Body of pancreas (tissue), 4 donors: ENCODE data around the gene TSSK2. TPM values are rescaled to one million over a fixed set of nuclear protein-coding genes. Genes with fewer than 3 reads are reported as not detected.

Experiments
- ATAC-seq: fragments of 150-250 bp; one replicate; pipeline ENCODE4 v1.9.1; 2016
- DNase-seq, 4 donors: peaks; one replicate each; pipeline ENCODE4 v3.0.0-alpha.2; 2019
- H3K27ac ChIP-seq, 4 donors: fragments of 200-600 bp; sonication (generic); 1 replicate in 3 of 4; 2 replicates in 1 of 4; pipeline versions ENCODE4 v1.5.1 to v1.6.1; 2016 to 2019; ENCODE audit warnings: mild to moderate bottlenecking in 1 of 4, mixed read lengths in 1 of 4, moderate library complexity in 1 of 4
- H3K27me3 ChIP-seq, 2 donors: fragments of 200-600 bp; sonication (generic); one replicate each; pipeline ENCODE4 v1.6.0; 2016; ENCODE audit warnings: mild to moderate bottlenecking in 1 of 2
- H3K36me3 ChIP-seq, 2 donors: fragments of 200-600 bp; sonication (generic); replicated peaks in 1 of 2; 2 replicates each; pipeline ENCODE4 v1.5.1; 2016; ENCODE audit warnings: low read depth in 2 of 2; ENCODE audit not compliant: insufficient read depth in 1 of 2
- H3K4me1 ChIP-seq: fragments of 200-600 bp; sonication (generic); one replicate; pipeline ENCODE4 v1.6.0; 2016
- H3K4me3 ChIP-seq, 2 donors: fragments of 200-600 bp; sonication (generic); 1 replicate in 1 of 2; 2 replicates in 1 of 2; pipeline ENCODE4 v1.5.1; 2016 to 2019
- H3K9me3 ChIP-seq, 3 donors: fragments of 200-600 bp; sonication (generic); 1 replicate in 2 of 3; 2 replicates in 1 of 3; pipeline ENCODE4 v1.5.1; 2016
- POLR2A ChIP-seq, 3 donors: fragments of 450-650 bp; IDR thresholded peaks; one replicate each; pipeline ENCODE4 v1.6.1; 2016; ENCODE audit warnings: antibody characterized with exemption in 3 of 3, mild to moderate bottlenecking in 2 of 3
- WGBS, 2 donors: methylation state at CpG; one replicate each; pipeline ENCODE4 v1.1.5; 2017; 5-methylcytosine and 5-hydroxymethylcytosine counted together
- intact Hi-C: fragments of 100-400 bp; cut with DNase I; formaldehyde crosslinking; loops from one replicate; pipeline ENCODE4 v1.15.1; 2023
- total RNA-seq, 2 donors: library from RNA; depleted of rRNA; stranded (reverse); fragments of >200 nt; gene quantifications; one replicate each; pipeline ENCODE4 v1.1.0, GENCODE V29; 2016
- TF ChIP-seq, protein P1 (sequence below), 7 experiments: fragments of 450-650 bp in 4 of 7; fragments of 200-600 bp in 3 of 7; sonication (generic) in 3 of 7; IDR thresholded peaks; one replicate each; pipeline ENCODE4 v1.5.1; 2016 to 2019; ENCODE audit warnings: antibody characterized with exemption in 7 of 7

Gene TSSK2
- total RNA-seq, 2 donors from 2014 or later, result 0.33 TPM; not detected in 1

- H3K27ac ChIP-seq, result no peak overlapping the region
- ATAC-seq, result no peak
- no peaks in the 10 kb centered on the region for H3K27me3 ChIP-seq
- no peaks in the 10 kb centered on the region for H3K36me3 ChIP-seq
- TF ChIP-seq, protein P1, sequence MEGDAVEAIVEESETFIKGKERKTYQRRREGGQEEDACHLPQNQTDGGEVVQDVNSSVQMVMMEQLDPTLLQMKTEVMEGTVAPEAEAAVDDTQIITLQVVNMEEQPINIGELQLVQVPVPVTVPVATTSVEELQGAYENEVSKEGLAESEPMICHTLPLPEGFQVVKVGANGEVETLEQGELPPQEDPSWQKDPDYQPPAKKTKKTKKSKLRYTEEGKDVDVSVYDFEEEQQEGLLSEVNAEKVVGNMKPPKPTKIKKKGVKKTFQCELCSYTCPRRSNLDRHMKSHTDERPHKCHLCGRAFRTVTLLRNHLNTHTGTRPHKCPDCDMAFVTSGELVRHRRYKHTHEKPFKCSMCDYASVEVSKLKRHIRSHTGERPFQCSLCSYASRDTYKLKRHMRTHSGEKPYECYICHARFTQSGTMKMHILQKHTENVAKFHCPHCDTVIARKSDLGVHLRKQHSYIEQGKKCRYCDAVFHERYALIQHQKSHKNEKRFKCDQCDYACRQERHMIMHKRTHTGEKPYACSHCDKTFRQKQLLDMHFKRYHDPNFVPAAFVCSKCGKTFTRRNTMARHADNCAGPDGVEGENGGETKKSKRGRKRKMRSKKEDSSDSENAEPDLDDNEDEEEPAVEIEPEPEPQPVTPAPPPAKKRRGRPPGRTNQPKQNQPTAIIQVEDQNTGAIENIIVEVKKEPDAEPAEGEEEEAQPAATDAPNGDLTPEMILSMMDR (IDR thresholded peaks at IDR 0.05), result no peak
- TF ChIP-seq POLR2A (IDR thresholded peaks at IDR 0.05), result no peak
- 81% methylated on average over 18 to 21 of the region's 21 CpGs for WGBS, 2 donors
- intact Hi-C loops, result loop anchor here (5.0 kb wide), 1 partner anchor 52 kb away; the partner anchor contains the start of gene SLC25A1
- H3K4me1 ChIP-seq, result peaks cover 22% of the 10 kb centered on the region
- DNase-seq, result no peak
- H3K4me3 ChIP-seq, result no peak overlapping the region
- H3K9me3 ChIP-seq, result no peaks in the 10 kb centered on the region
These were observed 5.4 kb upstream of the TSSK2 start for GRCh38 chr22:19125474-19126308.

DNA sequence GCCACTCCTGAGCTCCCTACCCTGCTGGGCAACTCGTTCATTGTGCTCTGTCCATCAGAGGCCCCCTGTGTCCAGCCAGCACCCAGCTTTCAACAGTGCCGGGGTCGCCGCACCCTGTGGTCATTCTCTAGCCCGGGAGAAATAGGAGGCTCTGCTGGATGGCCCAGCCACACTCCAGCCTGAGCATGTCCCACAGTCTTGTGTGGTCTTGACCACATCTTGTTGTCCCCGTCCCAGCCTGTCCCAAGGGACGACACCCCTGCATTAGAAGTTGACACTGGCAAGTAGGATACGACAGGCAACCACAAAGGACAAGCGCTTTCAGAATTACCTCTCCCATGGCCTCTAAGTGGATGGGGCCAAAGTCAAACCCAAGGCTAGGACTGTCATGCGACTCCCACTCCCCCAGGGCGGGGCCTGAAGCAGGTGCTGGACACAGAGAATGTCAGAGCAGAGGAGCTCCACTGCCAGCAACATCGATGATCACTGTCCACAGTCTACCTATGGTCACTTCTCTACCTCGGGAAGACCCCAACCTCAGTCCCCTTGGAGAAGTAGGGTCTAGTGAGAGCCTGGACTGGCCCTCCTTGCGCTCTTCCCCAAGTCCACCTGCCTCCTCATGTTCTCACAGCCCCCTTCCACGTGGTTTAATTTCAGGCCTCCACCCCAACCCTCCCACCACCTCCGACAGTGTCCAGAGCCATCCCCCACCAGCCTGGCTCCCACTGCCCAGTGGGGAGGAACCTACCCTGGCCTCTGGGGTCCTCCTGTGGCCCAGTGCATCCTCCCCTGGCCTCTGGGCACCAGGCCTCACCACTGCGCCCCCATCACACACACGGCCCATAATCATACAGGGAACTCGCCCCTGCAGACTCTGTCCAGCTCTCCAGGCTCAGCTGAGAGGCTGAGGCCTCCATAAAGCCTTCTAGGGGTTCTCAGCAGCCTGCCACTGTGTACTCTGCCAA is 4.5 kb upstream of the TSSK2 start:
- 87 to 92% methylated on average over 10 to 15 of the region's 19 CpGs for WGBS, 2 donors
- Histone ChIP-seq H3K27me3 (no peaks in the 10 kb centered on the region), H3K4me1 (peaks cover 18% of the 10 kb centered on the region), H3K36me3 (no peaks in the 10 kb centered on the region), H3K9me3 (no peaks in the 10 kb centered on the region), H3K4me3 (no peak overlapping the region), H3K27ac (no peak overlapping the region)
- TF ChIP-seq, protein P1 (IDR thresholded peaks at IDR 0.05), result no peak
- no peak for TF ChIP-seq POLR2A (IDR thresholded peaks at IDR 0.05)
- ATAC-seq, result no peak
- DNase-seq, result no peak
- intact Hi-C loops, result loop anchor here (5.0 kb wide), 1 partner anchor 51 kb away; the partner anchor contains the start of gene SLC25A1

DNA sequence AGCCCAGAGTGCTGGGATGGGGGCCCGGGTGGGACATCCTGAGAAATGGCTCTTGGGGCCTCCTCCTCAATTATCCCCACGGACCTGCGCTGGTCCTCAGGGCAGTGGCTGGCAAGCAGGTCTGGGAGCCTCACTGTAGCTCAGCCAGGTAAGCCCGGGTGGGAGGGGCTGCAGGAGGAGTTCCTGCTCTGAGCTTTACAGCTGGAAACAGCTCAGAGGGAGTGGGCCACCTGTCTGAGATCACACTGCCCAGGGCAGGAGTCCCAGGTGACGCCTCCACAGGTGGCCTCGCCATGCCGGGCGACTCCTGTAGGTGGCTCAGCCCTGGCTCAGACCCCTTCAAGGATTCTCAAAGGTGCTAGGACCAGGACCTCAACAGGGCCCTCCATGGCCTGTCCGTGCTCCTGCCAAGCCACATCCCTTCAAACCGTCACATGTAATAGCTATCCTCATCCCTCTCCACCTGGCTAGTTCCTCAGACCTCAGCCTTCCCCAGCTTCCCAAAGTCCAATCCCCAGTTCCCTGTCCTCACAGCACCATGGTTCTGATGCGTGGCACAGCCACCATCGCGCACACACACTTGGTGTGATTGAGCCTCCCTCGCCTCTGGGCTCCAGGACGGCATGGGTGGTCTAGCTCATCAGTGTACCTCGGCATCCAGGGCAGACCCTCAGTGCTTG is 3.6 kb upstream of the TSSK2 start:
- Histone ChIP-seq H3K27ac (peak overlapping the region in 2 of 4 donors; percentile 2 to 51), H3K36me3 (no peaks in the 10 kb centered on the region), H3K4me1 (peaks cover 18% of the 10 kb centered on the region), H3K4me3 (no peak overlapping the region), H3K27me3 (no peaks in the 10 kb centered on the region), H3K9me3 (no peaks in the 10 kb centered on the region)
- peak; percentile 63 for ATAC-seq
- DNase-seq, result peak; percentile 76 to 93 (median 92)
- intact Hi-C loops, result loop anchor here (5.0 kb wide), 1 partner anchor 50 kb away; the partner anchor contains the start of gene SLC25A1
- TF ChIP-seq, protein P1 (IDR thresholded peaks at IDR 0.05), result peak in 6 of 7 experiments; percentile 5 to 67 (median 42)
- peak in 1 of 3 donors; percentile 28 for TF ChIP-seq POLR2A (IDR thresholded peaks at IDR 0.05)
- 64 to 68% methylated on average over 13 to 16 of the region's 16 CpGs for WGBS, 2 donors

DNA sequence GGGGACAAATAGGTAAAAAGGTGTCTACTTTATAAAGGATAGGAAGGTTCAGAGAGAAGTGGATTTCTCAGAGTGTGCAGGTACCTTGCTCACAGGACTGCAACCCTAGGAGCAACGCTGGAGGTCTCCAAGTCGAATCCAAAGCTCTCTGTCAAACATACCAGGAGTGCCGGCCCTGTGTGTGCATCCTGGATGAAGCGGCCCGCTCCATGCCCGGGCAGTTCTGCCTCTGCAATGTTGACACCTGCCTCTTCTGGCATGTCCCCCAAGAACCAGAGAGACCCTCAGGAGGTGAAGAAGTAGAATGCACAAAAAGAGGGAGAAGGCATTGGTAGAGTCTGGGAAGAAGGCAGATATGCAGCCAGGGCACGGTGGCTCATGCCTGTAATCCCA is 3.1 kb upstream of the TSSK2 start:
- Histone ChIP-seq H3K4me3 (no peak overlapping the region), H3K36me3 (no peaks in the 10 kb centered on the region), H3K27ac (peak overlapping the region in 2 of 4 donors; percentile 2 to 51), H3K4me1 (peaks cover 14% of the 10 kb centered on the region), H3K9me3 (no peaks in the 10 kb centered on the region), H3K27me3 (no peaks in the 10 kb centered on the region)
- ATAC-seq, result no peak
- no peak for DNase-seq
- intact Hi-C loops, result loop anchor here (5.0 kb wide), 1 partner anchor 49 kb away; the partner anchor contains the start of gene SLC25A1
- no peak for TF ChIP-seq POLR2A (IDR thresholded peaks at IDR 0.05)
- TF ChIP-seq, protein P1 (IDR thresholded peaks at IDR 0.05), result no peak
- 69 to 87% methylated on average over 7 of the region's 7 CpGs for WGBS, 2 donors
